HG02798 (cell line): ENCODE measurements around the gene KNDC1.
A peak's percentile ranks its signal among the peaks of the same experiment; 100 is the strongest.
"Not testable (repeated sequence)": the region's sequence is repeated elsewhere in the genome, so short reads cannot be mapped to it uniquely, and the experiment has no call there.

Experiments used
- ATAC-seq: cut with Tn5 transposase; IDR thresholded peaks from one replicate; pipeline ENCODE4 v1.9.1; 2021; ENCODE audit warnings: mild to moderate bottlenecking; ENCODE audit not compliant: unreplicated experiment, poor library complexity

The KNDC1 gene

GRCh38 chr10:133251388-133252222 is 91.6 kb downstream of the KNDC1 start:
- ATAC-seq = no peak

GRCh38 chr10:133252223-133252552 is 92.2 kb downstream of the KNDC1 start:
- no peak for ATAC-seq

- no peak for ATAC-seq
These were observed 93.4 kb downstream of the KNDC1 start for GRCh38 chr10:133253361-133253955.

GRCh38 chr10:133254421-133255120 is 94.6 kb downstream of the KNDC1 start:
- ATAC-seq = no peak

GRCh38 chr10:133255323-133255722 is 95.3 kb downstream of the KNDC1 start:
- ATAC-seq = no peak

GRCh38 chr10:133257489-133258065 is 97.6 kb downstream of the KNDC1 start:
- no peak for ATAC-seq

GRCh38 chr10:133258066-133258817 is 98.2 kb downstream of the KNDC1 start:
- ATAC-seq = no peak

GRCh38 chr10:133258818-133259601 is 99.0 kb downstream of the KNDC1 start:
- ATAC-seq = no peak

- no peak for ATAC-seq
These were observed 99.6 kb downstream of the KNDC1 start for GRCh38 chr10:133259602-133259989.

- ATAC-seq = peak; percentile 65
These were observed 101.1 kb downstream of the KNDC1 start for GRCh38 chr10:133260895-133261725.

GRCh38 chr10:133261726-133262325 is 101.8 kb downstream of the KNDC1 start:
- ATAC-seq = peak; percentile 79

- no peak for ATAC-seq
These were observed 102.7 kb downstream of the KNDC1 start for GRCh38 chr10:133262696-133263095.

- ATAC-seq = no peak
These were observed 103.7 kb downstream of the KNDC1 start for GRCh38 chr10:133263674-133264073.

GRCh38 chr10:133264461-133264860 is 104.4 kb downstream of the KNDC1 start:
- no peak for ATAC-seq

- not testable (repeated sequence) for ATAC-seq
These were observed 105.0 kb downstream of the KNDC1 start for GRCh38 chr10:133265052-133265451.

GRCh38 chr10:133266056-133266795 is 106.2 kb downstream of the KNDC1 start:
- ATAC-seq = no peak

- no peak for ATAC-seq
These were observed 107.3 kb downstream of the KNDC1 start for GRCh38 chr10:133267293-133267692.

- no peak for ATAC-seq
These were observed 107.8 kb downstream of the KNDC1 start for GRCh38 chr10:133267829-133268228.
